ENCODE measurements around the gene ATF7IP2.
A peak's percentile ranks its signal among the peaks of the same experiment; 100 is the strongest.
"Not testable (repeated sequence)": the region's sequence is repeated elsewhere in the genome, so short reads cannot be mapped to it uniquely, and the experiment has no call there.

Gene ATF7IP2

GRCh38 chr16:10453159-10453510 lies 67.3 kb downstream of the ATF7IP2 start:
- no peak for DNase-seq

DNA sequence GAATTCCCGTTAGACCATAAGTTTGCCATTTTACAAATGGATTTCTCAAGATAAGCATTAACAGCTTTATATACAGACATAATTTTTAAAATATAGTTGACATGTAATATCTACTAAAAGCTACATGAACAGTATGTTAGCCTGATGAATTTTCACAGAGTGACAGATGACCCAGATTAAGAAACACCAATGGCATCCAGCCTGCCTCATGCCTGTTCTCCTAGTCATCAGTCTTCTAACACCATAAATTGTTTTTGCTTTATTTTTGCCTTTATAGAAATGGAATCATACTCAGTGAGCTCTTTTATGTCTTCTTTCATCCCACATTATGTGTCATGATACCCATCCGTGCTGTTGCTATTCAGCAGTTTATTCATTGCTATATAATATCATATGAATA lies 80.0 kb downstream of the ATF7IP2 start:
- no peak for DNase-seq

GRCh38 chr16:10466313-10466712 lies 80.5 kb downstream of the ATF7IP2 start:
- no peak for DNase-seq

DNA sequence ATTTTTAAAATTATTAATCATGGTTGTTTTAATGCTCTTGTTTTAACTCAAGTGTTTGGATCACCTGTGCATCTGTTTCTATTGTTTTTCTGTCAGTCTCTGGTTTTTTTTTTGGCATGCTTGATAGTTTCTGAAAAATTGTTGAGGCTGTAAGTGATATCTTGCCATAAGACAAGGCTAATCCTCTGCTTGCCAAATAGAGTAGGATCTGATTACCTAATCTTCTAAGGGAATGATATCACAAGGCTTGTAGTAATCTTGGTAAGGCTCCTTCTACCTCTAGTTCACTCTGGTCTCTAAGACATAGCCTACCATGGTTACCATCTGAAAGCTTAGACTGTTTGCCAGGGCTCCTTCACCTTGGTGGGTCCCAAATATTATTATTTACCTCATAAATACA lies 81.0 kb downstream of the ATF7IP2 start:
- DNase-seq = no peak

DNA sequence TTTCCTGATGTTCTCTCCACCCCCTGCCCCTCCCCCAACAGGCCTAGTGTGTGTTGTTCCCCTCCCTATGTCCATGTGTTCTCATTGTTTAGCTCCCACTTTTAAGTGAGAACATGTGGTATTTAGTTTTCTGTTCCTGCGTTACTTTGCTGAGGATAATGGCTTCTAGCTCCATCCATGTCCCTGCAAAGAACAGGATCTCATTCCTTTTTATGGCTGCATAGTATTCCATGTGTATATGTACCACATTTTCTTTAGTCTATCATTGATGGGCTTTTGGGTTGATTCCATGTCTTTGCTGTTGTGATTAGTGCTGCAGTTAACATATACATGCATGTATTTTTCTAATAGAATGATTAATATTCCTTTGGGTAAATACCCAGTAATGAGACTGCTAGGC lies 90.8 kb downstream of the ATF7IP2 start:
- not testable (repeated sequence) for DNase-seq

- no peak for DNase-seq
These were observed 94.3 kb downstream of the ATF7IP2 start for GRCh38 chr16:10480151-10480550.

GRCh38 chr16:10485159-10485558 lies 99.3 kb downstream of the ATF7IP2 start:
- no peak for DNase-seq

DNA sequence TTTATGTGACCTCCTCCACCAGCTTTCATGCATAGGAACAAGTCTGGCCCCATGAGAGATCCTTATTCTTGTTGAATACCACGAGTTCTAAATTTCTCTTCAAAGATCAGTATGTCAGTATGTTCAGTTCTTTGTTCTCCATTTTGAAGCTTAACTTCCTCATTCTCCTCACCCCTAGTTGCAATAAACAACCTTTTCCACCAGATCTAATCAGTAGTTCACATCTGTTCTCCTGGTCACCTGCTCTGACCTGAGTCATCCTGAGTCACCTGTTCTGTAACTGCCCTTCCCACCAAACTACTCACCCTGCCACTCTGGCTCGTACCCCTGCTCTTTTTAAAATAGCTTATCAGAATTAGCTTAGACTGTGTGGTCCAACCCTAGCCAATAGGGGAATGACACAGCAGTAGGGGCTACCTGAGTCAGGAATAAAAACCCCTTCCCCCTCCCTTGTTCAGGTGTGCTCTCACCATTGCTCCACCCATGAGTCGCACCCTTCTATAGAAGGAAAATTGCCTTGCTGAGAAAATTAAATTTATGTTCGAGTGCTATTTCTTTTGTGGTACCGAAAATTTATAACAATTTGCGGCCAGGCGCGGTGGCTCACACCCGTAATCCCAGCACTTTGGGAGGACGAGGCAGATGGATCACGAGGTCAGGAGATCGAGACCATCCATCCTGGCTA lies 100.0 kb downstream of the ATF7IP2 start:
- no peak for DNase-seq

DNA sequence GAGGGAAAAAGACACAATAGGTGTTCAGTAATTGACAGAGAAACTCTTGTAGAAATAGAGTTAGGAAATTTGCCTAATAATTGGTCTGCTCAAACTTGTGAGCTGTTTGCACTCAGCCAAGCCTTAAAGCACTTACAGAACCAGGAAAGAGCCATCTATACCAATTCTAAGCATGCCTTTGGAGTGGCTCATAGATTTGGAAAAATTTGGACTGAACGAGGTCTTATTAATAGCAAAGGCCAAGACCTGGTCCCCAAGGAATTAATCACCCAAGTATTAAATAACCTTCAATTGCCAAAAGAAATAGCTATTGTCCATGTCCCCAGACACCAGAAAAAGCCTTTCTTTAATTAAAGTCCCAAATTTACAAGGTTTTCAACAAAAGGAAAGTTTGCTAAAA lies 104.3 kb downstream of the ATF7IP2 start:
- DNase-seq = no peak

- no peak for DNase-seq
These were observed 107.4 kb downstream of the ATF7IP2 start for GRCh38 chr16:10493276-10493675.

GRCh38 chr16:10494343-10495030 lies 108.6 kb downstream of the ATF7IP2 start:
- no peak for DNase-seq

DNA sequence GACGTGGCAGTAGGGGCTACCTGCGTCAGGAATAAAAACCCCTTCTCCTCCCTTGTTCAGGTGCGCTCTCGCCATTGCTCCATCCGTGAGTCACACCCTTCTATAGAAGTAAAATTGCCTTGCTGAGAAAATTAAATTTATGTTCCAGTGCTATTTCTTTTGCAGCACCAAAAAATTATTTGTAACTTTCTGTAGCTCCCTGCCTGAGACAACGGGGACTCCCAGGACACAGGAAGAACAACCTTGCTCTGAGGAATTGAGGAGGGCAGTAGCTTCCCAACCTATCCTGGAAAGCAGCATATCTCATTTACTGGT lies 109.1 kb downstream of the ATF7IP2 start:
- DNase-seq = no peak

GRCh38 chr16:10497132-10498101 lies 111.6 kb downstream of the ATF7IP2 start:
- DNase-seq = no peak

GRCh38 chr16:10500582-10500981 lies 114.7 kb downstream of the ATF7IP2 start:
- no peak for DNase-seq

DNA sequence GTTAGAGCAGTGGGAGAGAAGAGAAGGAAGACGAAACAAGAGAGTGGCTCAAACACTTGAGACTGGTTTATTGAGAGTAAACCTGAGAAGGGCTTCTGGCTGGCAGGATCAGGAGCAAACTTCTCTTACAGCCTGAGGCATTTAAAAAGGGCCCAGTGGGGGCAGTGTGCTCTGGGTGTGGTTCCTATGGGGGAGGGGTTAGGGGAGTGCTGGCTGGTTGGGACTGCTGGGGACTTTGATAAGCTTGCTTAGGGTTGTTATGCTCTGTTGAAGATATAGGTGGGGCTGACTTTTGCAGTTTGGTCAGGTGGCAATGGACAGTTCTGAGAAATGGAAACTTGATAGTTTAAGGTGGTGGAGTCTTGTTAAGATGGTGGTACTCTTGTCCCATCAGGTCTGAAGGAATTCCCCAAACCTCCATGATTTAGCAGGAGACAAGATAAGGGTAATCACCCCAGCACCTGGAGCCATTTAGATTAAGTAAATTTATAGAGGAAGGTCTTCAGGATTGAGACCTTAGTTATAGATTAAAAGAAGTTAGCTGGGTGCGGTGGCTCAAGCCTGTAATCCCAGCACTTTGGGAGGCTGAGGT lies 115.3 kb downstream of the ATF7IP2 start:
- DNase-seq = no peak

GRCh38 chr16:10502776-10503175 lies 116.9 kb downstream of the ATF7IP2 start:
- DNase-seq = no peak

- no peak for DNase-seq
These were observed 118.6 kb downstream of the ATF7IP2 start for GRCh38 chr16:10504404-10504885.

DNA sequence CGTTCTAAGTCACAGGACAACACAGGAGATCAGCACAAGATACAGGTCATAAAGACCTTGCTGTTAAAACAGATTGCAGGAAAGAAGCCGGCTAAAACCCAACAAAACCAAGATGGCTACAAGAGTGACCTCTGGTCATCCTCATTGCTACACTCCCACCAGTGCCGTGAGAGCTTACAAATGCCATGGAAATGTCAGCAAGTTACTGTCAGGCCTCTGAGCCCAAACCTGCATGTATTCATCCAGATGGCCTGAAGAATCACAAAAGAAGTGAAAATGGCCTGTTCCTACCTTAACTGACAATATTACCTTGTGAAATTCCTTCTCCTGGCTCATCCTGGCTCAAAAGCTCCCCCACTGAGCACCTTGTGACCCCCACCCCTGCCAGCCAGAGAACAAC lies 119.4 kb downstream of the ATF7IP2 start:
- DNase-seq = not testable (repeated sequence)

GRCh38 chr16:10509534-10510025 lies 123.7 kb downstream of the ATF7IP2 start:
- peak; percentile 70 for DNase-seq

- DNase-seq = no peak
These were observed 124.4 kb downstream of the ATF7IP2 start for GRCh38 chr16:10510279-10510678.

- DNase-seq = no peak
These were observed 126.0 kb downstream of the ATF7IP2 start for GRCh38 chr16:10511829-10512228.

DNA sequence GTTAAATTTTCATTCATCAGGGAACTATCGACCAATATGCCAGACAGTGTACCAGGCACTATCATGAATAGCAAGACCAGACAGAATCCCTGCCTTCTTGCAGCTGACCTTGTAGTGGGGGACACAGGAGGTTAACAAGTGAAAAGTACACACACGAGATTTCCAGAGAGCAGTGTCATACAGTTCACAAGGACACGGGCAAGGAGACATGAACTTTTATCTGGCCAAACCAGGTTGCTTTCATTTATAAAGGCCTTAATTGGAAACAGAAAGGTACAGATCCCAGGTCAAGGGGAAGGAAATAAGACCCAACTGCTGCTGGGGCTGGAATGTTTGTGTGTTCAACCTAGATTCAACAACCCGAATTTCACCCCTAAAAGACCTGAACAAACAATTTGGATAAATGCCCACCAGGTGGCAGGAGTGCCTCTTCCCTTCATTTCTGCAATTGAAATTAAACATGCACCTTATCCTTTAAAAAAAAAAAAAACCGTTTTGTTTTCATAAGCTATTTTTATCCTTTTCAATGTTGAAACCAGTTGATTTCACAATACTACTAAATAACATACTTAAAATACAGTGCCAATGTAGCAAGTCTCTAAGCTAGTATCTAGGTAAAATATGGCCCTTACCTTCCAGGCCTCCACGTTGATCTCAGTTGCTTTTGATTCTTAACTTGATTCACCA lies 128.7 kb downstream of the ATF7IP2 start:
- peak; percentile 36 for DNase-seq
